Neuronal stem cell (in vitro differentiated cells): ENCODE results near the gene TUBA4A.

ENCODE experiments used
- DNase-seq: peaks from one replicate; pipeline ENCODE4 v3.0.0-alpha.2; 2013; ENCODE audit warnings: low spot score
- H2AFZ ChIP-seq: one replicate; pipeline ENCODE4 v1.6.1; 2013; ENCODE audit warnings: mild to moderate bottlenecking, low read length, inconsistent platforms
- H2AK5ac ChIP-seq: 2 replicates; pipeline ENCODE4 v1.6.1; 2013; ENCODE audit warnings: low read depth, mild to moderate bottlenecking, inconsistent platforms, low read length, moderate library complexity, mixed read lengths
- H2BK120ac ChIP-seq: 2 replicates; pipeline ENCODE4 v1.6.1; 2013; ENCODE audit warnings: low read depth, mild to moderate bottlenecking, inconsistent platforms, low read length, moderate library complexity, mixed read lengths
- H2BK12ac ChIP-seq: one replicate; pipeline ENCODE4 v1.6.1; 2013; ENCODE audit warnings: low read length, inconsistent platforms
- H2BK15ac ChIP-seq: 2 replicates; pipeline ENCODE4 v1.6.1; 2013; ENCODE audit warnings: mild to moderate bottlenecking, low read length, inconsistent platforms, mixed read lengths
- H2BK5ac ChIP-seq: one replicate; pipeline ENCODE4 v1.6.1; 2013; ENCODE audit warnings: inconsistent platforms, mild to moderate bottlenecking, low read length, moderate library complexity
- H3K14ac ChIP-seq: one replicate; pipeline ENCODE4 v1.6.1; 2013; ENCODE audit warnings: low read length, inconsistent platforms
- H3K18ac ChIP-seq: 2 replicates; pipeline ENCODE4 v1.6.1; 2013; ENCODE audit warnings: low read length, inconsistent platforms
- H3K23ac ChIP-seq: 2 replicates; pipeline ENCODE4 v1.6.1; 2013; ENCODE audit warnings: low read depth, mild to moderate bottlenecking, mixed read lengths, low read length, inconsistent platforms; ENCODE audit not compliant: poor library complexity
- H3K27ac ChIP-seq: replicated peaks from 3 replicates; pipeline ENCODE4 v1.5.1; 2013; ENCODE audit warnings: low read length, inconsistent platforms
- H3K27me3 ChIP-seq, 3 experiments: 2 replicates each; pipeline ENCODE4 v1.6.1; 2013; ENCODE audit warnings: low read length in 3 of 3, mild to moderate bottlenecking in 2 of 3, inconsistent platforms in 1 of 3, low read depth in 1 of 3, mixed read lengths in 1 of 3, moderate library complexity in 1 of 3; ENCODE audit not compliant: control insufficient read depth in 3 of 3, insufficient read depth in 3 of 3
- H3K36me3 ChIP-seq, 2 donors: replicated peaks in 1 of 2; 2 replicates each; pipeline ENCODE4 v1.6.1; 2013; ENCODE audit warnings: low read length in 2 of 2; ENCODE audit not compliant: control insufficient read depth in 2 of 2, insufficient read depth in 2 of 2
- H3K4ac ChIP-seq: 2 replicates; pipeline ENCODE4 v1.6.1; 2013; ENCODE audit warnings: inconsistent platforms, mild to moderate bottlenecking, low read length, moderate library complexity
- H3K4me1 ChIP-seq, 2 donors: 1 replicate in 1 of 2; 2 replicates in 1 of 2; pipeline ENCODE4 v1.6.1; 2013; ENCODE audit warnings: low read length in 2 of 2, low read depth in 1 of 2; ENCODE audit not compliant: control insufficient read depth in 2 of 2, insufficient read depth in 1 of 2
- H3K4me2 ChIP-seq: one replicate; pipeline ENCODE4 v1.6.1; 2013; ENCODE audit warnings: mild to moderate bottlenecking, low read length, inconsistent platforms; ENCODE audit not compliant: insufficient read depth, poor library complexity, severe bottlenecking
- H3K4me3 ChIP-seq, 2 donors: 2 replicates each; pipeline ENCODE4 v1.5.1; 2013; ENCODE audit warnings: low read length in 2 of 2, mild to moderate bottlenecking in 2 of 2, inconsistent platforms in 1 of 2, moderate library complexity in 1 of 2
- H3K79me1 ChIP-seq: one replicate; pipeline ENCODE4 v1.6.1; 2013; ENCODE audit warnings: low read depth, mild to moderate bottlenecking, inconsistent platforms, low read length, moderate library complexity
- H3K9ac ChIP-seq: one replicate; pipeline ENCODE4 v1.6.1; 2013; ENCODE audit warnings: mild to moderate bottlenecking, low read depth, low read length, inconsistent platforms; ENCODE audit not compliant: poor library complexity
- H3K9me3 ChIP-seq, 2 donors: replicated peaks in 1 of 2; 2 replicates each; pipeline versions ENCODE3 to v1.6.1; 2013; ENCODE audit warnings: low read length in 2 of 2, mild to moderate bottlenecking in 2 of 2, inconsistent platforms in 1 of 2, low read depth in 1 of 2, mixed read lengths in 1 of 2, moderate library complexity in 1 of 2; ENCODE audit not compliant: control insufficient read depth in 2 of 2, insufficient read depth in 1 of 2
- H4K8ac ChIP-seq: one replicate; pipeline ENCODE4 v1.6.1; 2013; ENCODE audit warnings: low read depth, mild to moderate bottlenecking, inconsistent platforms, low read length, moderate library complexity
- H4K91ac ChIP-seq: one replicate; pipeline ENCODE4 v1.6.1; 2013; ENCODE audit warnings: low read length, low read depth, mild to moderate bottlenecking, inconsistent platforms; ENCODE audit not compliant: poor library complexity
- WGBS, 2 donors: extraction: QIAGEN DNeasy Blood & Tissue Kit; methylation state at CpG; one replicate each; pipeline ENCODE4 v1.1.7; 2013; ENCODE audit warnings: missing lambda C conversion rate in 2 of 2, mixed read lengths in 1 of 2; ENCODE audit not compliant: insufficient read length in 2 of 2, insufficient replicate concordance in 1 of 2; ENCODE audit errors: extremely low coverage in 2 of 2; 5-methylcytosine and 5-hydroxymethylcytosine counted together

Gene TUBA4A

GRCh38 chr2:219229305-219230058, 24.2 kb downstream of the TUBA4A start, which contains the start of the genes ANKZF1 and ATG9A:
ANKZF1 (plus strand) TSS chr2:219229806; CDS start chr2:219230258, 452 bp downstream.
ATG9A (minus strand) TSS chr2:219229636; CDS start chr2:219228024, 1,612 bp downstream.
- Histone ChIP-seq H3K27ac (peak within 1 kb of the TSS; percentile 87), H2AK5ac (peak within 1 kb of the TSS; percentile 92), H2BK120ac (peak within 1 kb of the TSS; percentile 82), H4K8ac (no peak within 1 kb of the TSS), H2BK5ac (peak within 1 kb of the TSS; percentile 72), H3K4ac (no peak within 1 kb of the TSS), H3K18ac (peak within 1 kb of the TSS; percentile 98), H2BK15ac (peak within 1 kb of the TSS; percentile 14), H3K36me3 (peaks cover 33 to 56% of the 10 kb centered on the region in 2 donors), H3K27me3 (no peaks in the 10 kb centered on the region), H2BK12ac (no peak within 1 kb of the TSS), H4K91ac (no peak within 1 kb of the TSS), H3K9ac (peak within 1 kb of the TSS; percentile 96), H3K4me2 (peak within 1 kb of the TSS; percentile 83), H3K4me1 (peaks cover 5 to 6% of the 10 kb centered on the region in 2 donors), H3K23ac (peak within 1 kb of the TSS; percentile 90), H3K9me3 (no peaks in the 10 kb centered on the region), H3K79me1 (peaks cover 16% of the 10 kb centered on the region), H2AFZ (peak within 1 kb of the TSS; percentile 96), H3K4me3 (peak within 1 kb of the TSS; percentile 66 to 94), H3K14ac (peak within 1 kb of the TSS; percentile 87)
- no CpG with 5 or more reads among the region's 80 CpGs for WGBS, 2 donors
- peak; percentile 98 for DNase-seq

- Histone ChIP-seq H3K23ac (peak overlapping the region; percentile 69), H3K4me1 (peaks cover 5 to 6% of the 10 kb centered on the region in 2 donors), H3K18ac (peak overlapping the region; percentile 98), H3K36me3 (peaks cover 33 to 56% of the 10 kb centered on the region in 2 donors), H4K8ac (no peak overlapping the region), H3K27ac (peak overlapping the region; percentile 83), H2BK120ac (peak overlapping the region; percentile 82), H3K27me3 (no peaks in the 10 kb centered on the region), H3K4me2 (peak overlapping the region; percentile 71), H2BK5ac (peak overlapping the region; percentile 72), H2AK5ac (peak overlapping the region; percentile 92), H4K91ac (no peak overlapping the region), H2BK15ac (peak overlapping the region; percentile 14), H3K4ac (no peak overlapping the region), H2BK12ac (no peak overlapping the region), H2AFZ (peak overlapping the region; percentile 96), H3K79me1 (peaks cover 18% of the 10 kb centered on the region), H3K4me3 (peak overlapping the region; percentile 66 to 92), H3K9ac (peak overlapping the region; percentile 96), H3K9me3 (no peaks in the 10 kb centered on the region), H3K14ac (peak overlapping the region; percentile 87)
- WGBS, 2 donors, result no CpG with 5 or more reads among the region's 19 CpGs
- DNase-seq, result no peak
Measured at GRCh38 chr2:219228911-219229304, 24.8 kb downstream of the TUBA4A start.

GRCh38 chr2:219228041-219228910, 25.4 kb downstream of the TUBA4A start:
- peak overlapping the region; percentile 14 for H2BK15ac ChIP-seq
- H3K23ac ChIP-seq, result peak overlapping the region; percentile 43
- H3K14ac ChIP-seq, result peak overlapping the region; percentile 4
- H3K79me1 ChIP-seq, result peaks cover 18% of the 10 kb centered on the region
- H3K9me3 ChIP-seq, result no peaks in the 10 kb centered on the region
- H3K18ac ChIP-seq, result peak overlapping the region; percentile 66
- H3K4me2 ChIP-seq, result peak overlapping the region; percentile 71
- H3K27ac ChIP-seq, result no peak overlapping the region
- WGBS, 2 donors, result no CpG with 5 or more reads among the region's 7 CpGs
- no peak overlapping the region for H4K8ac ChIP-seq
- H3K27me3 ChIP-seq, result no peaks in the 10 kb centered on the region
- H2AFZ ChIP-seq, result peak overlapping the region; percentile 96
- no peak overlapping the region for H2BK12ac ChIP-seq
- peaks cover 5 to 6% of the 10 kb centered on the region in 2 donors for H3K4me1 ChIP-seq
- H3K9ac ChIP-seq, result peak overlapping the region; percentile 96
- no peak overlapping the region for H2BK120ac ChIP-seq
- no peak overlapping the region for H4K91ac ChIP-seq
- H3K4ac ChIP-seq, result no peak overlapping the region
- H3K36me3 ChIP-seq, result peaks cover 37 to 56% of the 10 kb centered on the region in 2 donors
- DNase-seq, result no peak
- H2BK5ac ChIP-seq, result peak overlapping the region; percentile 72
- peak overlapping the region; percentile 92 for H2AK5ac ChIP-seq
- H3K4me3 ChIP-seq, result peak overlapping the region; percentile 66 to 92
